Liver (tissue), 9 donors: ENCODE results near the gene NECTIN4. TPM values are rescaled to one million over a fixed set of nuclear protein-coding genes. Genes with fewer than 3 reads are reported as not detected.

Source experiments
- DNase-seq: peaks from one replicate; pipeline ENCODE4 v3.0.0-alpha.2; 2017; ENCODE audit warnings: low spot score
- H3K27ac ChIP-seq, 2 donors: one replicate each; pipeline ENCODE4 v1.7.0; 2013; ENCODE audit warnings: inconsistent platforms in 2 of 2, low read length in 2 of 2, control low read depth in 1 of 2, low read depth in 1 of 2, mild to moderate bottlenecking in 1 of 2
- H3K27me3 ChIP-seq, 4 donors: one replicate each; pipeline versions ENCODE4 v1.6.1 to v1.7.0; 2013; ENCODE audit warnings: low read length in 3 of 4, inconsistent platforms in 1 of 4, mild to moderate bottlenecking in 1 of 4, moderate library complexity in 1 of 4; ENCODE audit not compliant: control insufficient read depth in 4 of 4, insufficient read depth in 4 of 4
- H3K36me3 ChIP-seq, 4 donors: one replicate each; pipeline versions ENCODE4 v1.6.1 to v1.7.0; 2013; ENCODE audit warnings: low read length in 3 of 4, mild to moderate bottlenecking in 3 of 4, low read depth in 1 of 4, moderate library complexity in 1 of 4; ENCODE audit not compliant: control insufficient read depth in 4 of 4, insufficient read depth in 3 of 4
- H3K4me1 ChIP-seq, 4 donors: one replicate each; pipeline versions ENCODE4 v1.6.1 to v1.7.0; 2013; ENCODE audit warnings: low read length in 3 of 4, mild to moderate bottlenecking in 3 of 4, moderate library complexity in 1 of 4; ENCODE audit not compliant: control insufficient read depth in 4 of 4, insufficient read depth in 4 of 4
- H3K4me3 ChIP-seq, 3 donors: one replicate each; pipeline versions ENCODE4 v1.6.1 to v1.7.0; 2013; ENCODE audit warnings: low read length in 3 of 3, control low read depth in 1 of 3, low read depth in 1 of 3, mild to moderate bottlenecking in 1 of 3
- H3K9ac ChIP-seq, 2 donors: one replicate each; pipeline ENCODE4 v1.7.0; 2013; ENCODE audit warnings: low read length in 2 of 2, mild to moderate bottlenecking in 2 of 2, moderate library complexity in 2 of 2, control low read depth in 1 of 2, low read depth in 1 of 2
- H3K9me3 ChIP-seq, 4 donors: one replicate each; pipeline versions ENCODE4 v1.6.1 to v1.7.0; 2013; ENCODE audit warnings: low read length in 3 of 4; ENCODE audit not compliant: control insufficient read depth in 4 of 4
- ATF3 ChIP-seq: IDR thresholded peaks from 2 replicates; pipeline ENCODE4 v1.6.1; 2016; ENCODE audit warnings: antibody characterized with exemption
- EGR1 ChIP-seq, 2 donors: IDR thresholded peaks; 2 replicates each; pipeline ENCODE4 v1.6.1; 2016 to 2018; ENCODE audit warnings: antibody characterized with exemption in 2 of 2, low read depth in 2 of 2
- FOXA1 ChIP-seq: IDR thresholded peaks from 2 replicates; pipeline ENCODE4 v1.6.1; 2016; ENCODE audit warnings: antibody characterized with exemption
- HNF4G ChIP-seq: IDR thresholded peaks from 2 replicates; pipeline ENCODE4 v1.6.1; 2016; ENCODE audit warnings: antibody characterized with exemption
- RAD21 ChIP-seq, 2 donors: IDR thresholded peaks; 2 replicates each; pipeline ENCODE4 v1.6.1; 2016; ENCODE audit warnings: antibody characterized with exemption in 2 of 2, mild to moderate bottlenecking in 2 of 2
- REST ChIP-seq: IDR thresholded peaks from 2 replicates; pipeline ENCODE4 v1.6.1; 2016; ENCODE audit warnings: antibody characterized with exemption, mild to moderate bottlenecking
- SP1 ChIP-seq: IDR thresholded peaks from 2 replicates; pipeline ENCODE4 v1.6.1; 2018; ENCODE audit warnings: antibody characterized with exemption, mild to moderate bottlenecking
- TAF1 ChIP-seq: conservative IDR thresholded peaks from 2 replicates; pipeline ENCODE4 v1.6.1; 2016; ENCODE audit warnings: antibody characterized with exemption, mild to moderate bottlenecking
- YY1 ChIP-seq: IDR thresholded peaks from 2 replicates; pipeline ENCODE4 v1.6.1; 2016; ENCODE audit warnings: antibody characterized with exemption, mild to moderate bottlenecking
- ZBTB33 ChIP-seq: IDR thresholded peaks from 2 replicates; pipeline ENCODE4 v1.6.1; 2016; ENCODE audit warnings: antibody characterized with exemption
- WGBS: extraction: QIAGEN DNeasy Blood & Tissue Kit; methylation state at CpG from one replicate; pipeline ENCODE4 v1.1.7; 2013; 5-methylcytosine and 5-hydroxymethylcytosine counted together
- polyA plus RNA-seq, 2 donors: library from polyadenylated mRNA; stranded (reverse) in 1 of 2; unstranded in 1 of 2; fragments of 200-250 nt in 1 of 2; fragments of >200 nt in 1 of 2; fragmentation: Nextera tagmentation in 1 of 2; extraction: Ambion mirVana in 1 of 2; gene quantifications; one replicate each; pipeline versions ENCODE4 v1.2.1 to v1.2.3, GENCODE V29; 2013 to 2015
- total RNA-seq, 2 donors: library from RNA; depleted of rRNA; stranded (reverse); fragments of >200 nt; gene quantifications; one replicate each; pipeline ENCODE4 v1.2.3, GENCODE V29; 2014
- donor health status: healthy.
- donor health status: healthy.
- donor health status: healthy.
- donor health status: healthy.
- donor health status: healthy.

NECTIN4 gene
- total and polyA plus RNA-seq, 4 donors, result 0.01 TPM; not detected in 3

GRCh38 chr1:161083748-161084596 lies 5.4 kb downstream of the NECTIN4 start (continued):
- TF ChIP-seq REST, result no peak

GRCh38 chr1:161082996-161083747 lies 6.2 kb downstream of the NECTIN4 start:
- no peaks in the 10 kb centered on the region for H3K27me3 ChIP-seq
- H3K4me3 ChIP-seq, result no peak overlapping the region
- no peak overlapping the region for H3K9ac ChIP-seq
- DNase-seq, result no peak
- no peaks in the 10 kb centered on the region for H3K36me3 ChIP-seq
- 61% methylated on average over 8 of the region's 8 CpGs for WGBS
- no peaks in the 10 kb centered on the region for H3K9me3 ChIP-seq
- TF ChIP-seq TAF1, result no peak
- no peaks in the 10 kb centered on the region for H3K4me1 ChIP-seq
- no peak overlapping the region for H3K27ac ChIP-seq

- TF ChIP-seq SP1, result no peak
- no peak for TF ChIP-seq EGR1 (IDR thresholded peaks at IDR 0.05; ENCODE audit: low read depth in 2 of 2)
- no peak for TF ChIP-seq ZBTB33
- TF ChIP-seq TAF1, result no peak
- no peak for TF ChIP-seq HNF4G
- TF ChIP-seq FOXA1, result no peak
- no peak for TF ChIP-seq ATF3
- TF ChIP-seq YY1, result no peak
- TF ChIP-seq RAD21 (IDR thresholded peaks at IDR 0.05), result no peak
These were observed 6.9 kb downstream of the NECTIN4 start for GRCh38 chr1:161082483-161082882.

More at GRCh38 chr1:161082483-161082882, 6.9 kb downstream of the NECTIN4 start:
- Histone ChIP-seq H3K9me3 (no peaks in the 10 kb centered on the region), H3K27ac (no peak overlapping the region), H3K4me3 (no peak overlapping the region), H3K36me3 (no peaks in the 10 kb centered on the region), H3K4me1 (no peaks in the 10 kb centered on the region), H3K27me3 (no peaks in the 10 kb centered on the region), H3K9ac (no peak overlapping the region)
- WGBS, result 88% methylated on average over 2 of the region's 2 CpGs
- DNase-seq, result no peak
